HUES64 (cell line): Measurements from ENCODE around the gene CCDC116.
"Not testable (repeated sequence)": the region's sequence is repeated elsewhere in the genome, so short reads cannot be mapped to it uniquely, and the experiment has no call there.

ENCODE experiments used
- H3K27ac ChIP-seq: 2 replicates; pipeline ENCODE4 v1.7.0; 2013; ENCODE audit warnings: low read depth, low read length, inconsistent platforms
- H3K27me3 ChIP-seq: 2 replicates; pipeline ENCODE4 v1.6.1; 2013; ENCODE audit warnings: mild to moderate bottlenecking, low read length; ENCODE audit not compliant: insufficient read depth
- H3K36me3 ChIP-seq: 2 replicates; pipeline ENCODE4 v1.6.1; 2013; ENCODE audit warnings: mild to moderate bottlenecking, low read length; ENCODE audit not compliant: insufficient read depth
- H3K4me1 ChIP-seq: 2 replicates; pipeline ENCODE4 v1.6.1; 2013; ENCODE audit warnings: mild to moderate bottlenecking, low read length, moderate library complexity; ENCODE audit not compliant: insufficient read depth
- H3K4me3 ChIP-seq: 2 replicates; pipeline ENCODE4 v1.5.1; 2013; ENCODE audit warnings: mild to moderate bottlenecking, low read length, moderate library complexity
- H3K9ac ChIP-seq: 2 replicates; pipeline ENCODE4 v1.6.1; 2013; ENCODE audit warnings: mild to moderate bottlenecking, low read depth, low read length
- H3K9me3 ChIP-seq: 2 replicates; pipeline ENCODE4 v1.6.1; 2013; ENCODE audit warnings: low read depth, low read length; ENCODE audit not compliant: insufficient read depth
- WGBS: fragments of 150-250, 120-280 bp; methylation state at CpG from one replicate; pipeline ENCODE4 v1.1.7; 2013; ENCODE audit warnings: missing lambda C conversion rate; 5-methylcytosine and 5-hydroxymethylcytosine counted together

Gene CCDC116

GRCh38 chr22:21594865-21595452 lies 37.6 kb upstream of the CCDC116 start:
- WGBS = 92% methylated on average over 5 of the region's 5 CpGs
- Histone ChIP-seq H3K9me3 (no peaks in the 10 kb centered on the region), H3K4me3 (no peak overlapping the region), H3K27me3 (no peaks in the 10 kb centered on the region), H3K36me3 (peaks cover 47% of the 10 kb centered on the region), H3K27ac (no peak overlapping the region), H3K4me1 (no peaks in the 10 kb centered on the region), H3K9ac (no peak overlapping the region)

- H3K4me1 ChIP-seq, H3K4me3 ChIP-seq, H3K27me3 ChIP-seq, H3K27ac ChIP-seq, H3K9me3 ChIP-seq, H3K9ac ChIP-seq: not testable (repeated sequence)
- H3K36me3 ChIP-seq = peaks cover 47% of the 10 kb centered on the region
- 98% methylated on average over 13 of the region's 13 CpGs for WGBS
These were observed 36.0 kb upstream of the CCDC116 start for GRCh38 chr22:21596356-21597135.

GRCh38 chr22:21598302-21598701 lies 34.3 kb upstream of the CCDC116 start:
- H3K36me3 ChIP-seq = peaks cover 36% of the 10 kb centered on the region
- H3K27me3 ChIP-seq = no peaks in the 10 kb centered on the region
- no peak overlapping the region for H3K4me3 ChIP-seq
- H3K9ac ChIP-seq = no peak overlapping the region
- WGBS = 83% methylated on average over 1 of the region's 3 CpGs
- H3K4me1 ChIP-seq = no peaks in the 10 kb centered on the region
- no peaks in the 10 kb centered on the region for H3K9me3 ChIP-seq
- H3K27ac ChIP-seq = no peak overlapping the region

- WGBS = 81% methylated on average over 5 of the region's 6 CpGs
- H3K36me3 ChIP-seq = peaks cover 26% of the 10 kb centered on the region
- H3K9ac ChIP-seq = no peak overlapping the region
- H3K4me1 ChIP-seq = no peaks in the 10 kb centered on the region
- no peak overlapping the region for H3K27ac ChIP-seq
- H3K27me3 ChIP-seq = no peaks in the 10 kb centered on the region
- H3K4me3 ChIP-seq = no peak overlapping the region
- H3K9me3 ChIP-seq = no peaks in the 10 kb centered on the region
These were observed 33.3 kb upstream of the CCDC116 start for GRCh38 chr22:21599053-21599893.

GRCh38 chr22:21602579-21602978 lies 30.0 kb upstream of the CCDC116 start:
- no peaks in the 10 kb centered on the region for H3K9me3 ChIP-seq
- no peaks in the 10 kb centered on the region for H3K27me3 ChIP-seq
- WGBS = 93% methylated on average over 6 of the region's 6 CpGs
- H3K9ac ChIP-seq = no peak overlapping the region
- H3K36me3 ChIP-seq = no peaks in the 10 kb centered on the region
- H3K4me1 ChIP-seq = no peaks in the 10 kb centered on the region
- H3K4me3 ChIP-seq = no peak overlapping the region
- H3K27ac ChIP-seq = no peak overlapping the region

- H3K27ac ChIP-seq = no peak overlapping the region
These were observed 28.6 kb upstream of the CCDC116 start for GRCh38 chr22:21603973-21604372.

GRCh38 chr22:21605887-21606564 lies 26.5 kb upstream of the CCDC116 start:
- no peaks in the 10 kb centered on the region for H3K9me3 ChIP-seq

More at GRCh38 chr22:21603973-21604372, 28.6 kb upstream of the CCDC116 start:
- no peaks in the 10 kb centered on the region for H3K36me3 ChIP-seq
- 94% methylated on average over 8 of the region's 9 CpGs for whole genome bisulfite sequencing
- H3K9ac ChIP-seq = no peak overlapping the region
- no peaks in the 10 kb centered on the region for H3K9me3 ChIP-seq
- no peak overlapping the region for H3K4me3 ChIP-seq
- no peaks in the 10 kb centered on the region for H3K4me1 ChIP-seq
- H3K27me3 ChIP-seq = no peaks in the 10 kb centered on the region

GRCh38 chr22:21606775-21607174 lies 25.8 kb upstream of the CCDC116 start:
- no peaks in the 10 kb centered on the region for H3K9me3 ChIP-seq
- H3K27me3 ChIP-seq = no peaks in the 10 kb centered on the region
- 96% methylated on average over 8 of the region's 8 CpGs for WGBS
- H3K36me3 ChIP-seq = peaks cover 25% of the 10 kb centered on the region
- H3K4me1 ChIP-seq = no peaks in the 10 kb centered on the region
- no peak overlapping the region for H3K9ac ChIP-seq
- H3K27ac ChIP-seq = no peak overlapping the region
- no peak overlapping the region for H3K4me3 ChIP-seq

More at GRCh38 chr22:21605887-21606564, 26.5 kb upstream of the CCDC116 start:
- Histone ChIP-seq H3K4me1 (no peaks in the 10 kb centered on the region), H3K36me3 (peaks cover 18% of the 10 kb centered on the region), H3K9ac (no peak overlapping the region), H3K27ac (no peak overlapping the region), H3K27me3 (no peaks in the 10 kb centered on the region), H3K4me3 (no peak overlapping the region)
- WGBS = 97% methylated on average over 7 of the region's 7 CpGs

- not testable (repeated sequence) for H3K27ac ChIP-seq, H3K4me3 ChIP-seq, H3K27me3 ChIP-seq, H3K9me3 ChIP-seq, H3K4me1 ChIP-seq, H3K9ac ChIP-seq
- H3K36me3 ChIP-seq = peaks cover 46% of the 10 kb centered on the region
- 93% methylated on average over 9 of the region's 11 CpGs for WGBS
These were observed 22.9 kb upstream of the CCDC116 start for GRCh38 chr22:21609556-21610157.

- Histone ChIP-seq H3K27ac (no peak overlapping the region), H3K36me3 (peaks cover 54% of the 10 kb centered on the region), H3K27me3 (no peaks in the 10 kb centered on the region), H3K9ac (no peak overlapping the region), H3K9me3 (no peaks in the 10 kb centered on the region), H3K4me3 (no peak overlapping the region), H3K4me1 (no peaks in the 10 kb centered on the region)
- 96% methylated on average over 4 of the region's 4 CpGs for WGBS
These were observed 21.2 kb upstream of the CCDC116 start for GRCh38 chr22:21611210-21611977.
